Stomach (tissue), 9 donors: ENCODE data around the gene HDAC2. TPM values are rescaled to one million over a fixed set of nuclear protein-coding genes. Genes with fewer than 3 reads are reported as not detected.

Experiments
- DNase-seq, 2 donors: peaks; one replicate each; pipeline versions ENCODE4 v3.0.0 to v3.0.0-alpha.2; 2013 to 2019
- H3K27ac ChIP-seq, 5 donors: fragments of 200-600 bp in 4 of 5; sonication (generic) in 4 of 5; one replicate each; pipeline ENCODE4 v1.5.1; 2013 to 2019; ENCODE audit warnings: mild to moderate bottlenecking in 1 of 5, moderate library complexity in 1 of 5
- H3K27me3 ChIP-seq, 3 donors: fragments of 200-600 bp; sonication (generic); one replicate each; pipeline ENCODE4 v1.5.1; 2017 to 2019; ENCODE audit warnings: mixed run types in 1 of 3
- H3K36me3 ChIP-seq, 4 donors: fragments of 200-600 bp; sonication (generic); 1 replicate in 3 of 4; 2 replicates in 1 of 4; pipeline ENCODE4 v1.5.1; 2016 to 2019
- H3K4me1 ChIP-seq, 4 donors: fragments of 200-600 bp; sonication (generic); one replicate each; pipeline ENCODE4 v1.5.1; 2016 to 2019
- H3K4me3 ChIP-seq, 4 donors: fragments of 200-600 bp; sonication (generic) in 3 of 4; one replicate each; pipeline ENCODE4 v1.5.1; 2016 to 2019; ENCODE audit warnings: mild to moderate bottlenecking in 1 of 4
- H3K9me3 ChIP-seq, 4 donors: fragments of 200-600 bp; sonication (generic); one replicate each; pipeline ENCODE4 v1.5.1; 2016 to 2019
- CTCF ChIP-seq, 7 experiments: fragments of 450-650 bp in 4 of 7; fragments of 200-600 bp in 3 of 7; sonication (generic) in 3 of 7; IDR thresholded peaks; one replicate each; pipeline ENCODE4 v1.5.1; 2016 to 2019; ENCODE audit warnings: antibody characterized with exemption in 7 of 7, control low read depth in 2 of 7, mild to moderate bottlenecking in 1 of 7
- EP300 ChIP-seq: sonication (generic); formaldehyde crosslinking; IDR thresholded peaks from one replicate; pipeline ENCODE4 v1.6.1; 2017; ENCODE audit warnings: antibody characterized with exemption
- POLR2A ChIP-seq, 4 donors: fragments of 450-650 bp; IDR thresholded peaks; one replicate each; pipeline ENCODE4 v1.6.1; 2016; ENCODE audit warnings: antibody characterized with exemption in 4 of 4, control low read depth in 2 of 4, mild to moderate bottlenecking in 1 of 4, moderate library complexity in 1 of 4
- POLR2AphosphoS5 ChIP-seq, 3 donors: sonication (generic); formaldehyde crosslinking; IDR thresholded peaks; one replicate each; pipeline ENCODE4 v1.6.1; 2016; ENCODE audit warnings: antibody characterized with exemption in 3 of 3
- WGBS, 5 donors: extraction: QIAGEN DNeasy Blood & Tissue Kit in 3 of 5; methylation state at CpG; one replicate each; pipeline versions ENCODE4 v1.1.5 to v1.1.7; 2013 to 2018; 5-methylcytosine and 5-hydroxymethylcytosine counted together
- intact Hi-C: fragments of 100-400 bp; cut with DNase I; formaldehyde crosslinking; loops from one replicate; pipeline ENCODE4 v1.15.1; 2023; ENCODE audit warnings: low total_unique reads
- polyA plus RNA-seq, 3 donors: library from polyadenylated mRNA; stranded (reverse); fragments of 200-250 nt; gene quantifications; one replicate each; pipeline ENCODE4 v1.2.3, GENCODE V29; 2013
- total RNA-seq, 5 donors: library from RNA; depleted of rRNA; stranded (reverse); fragments of >200 nt; gene quantifications; one replicate each; pipeline versions ENCODE4 v1.1.0 to v1.2.3, GENCODE V29; 2014 to 2016
- donor health status: healthy with polysubstance abuse.
- donor health status: Bipolar disorder and iron deficiency.
- donor health status: healthy.

The HDAC2 gene
- total and polyA plus RNA-seq, 8 donors = 11.0 to 106 (median 57.4) TPM

GRCh38 chr6:114001354-114001753 lies 30.4 kb upstream of the HDAC2 start:
- intact Hi-C loops = no loop called here

GRCh38 chr6:114000069-114000468 lies 29.1 kb upstream of the HDAC2 start:
- no peak overlapping the region for H3K27ac ChIP-seq
- H3K9me3 ChIP-seq = no peaks in the 10 kb centered on the region
- no peaks in the 10 kb centered on the region for H3K27me3 ChIP-seq
- intact Hi-C loops = no loop called here
- peaks cover 0 to 17% (median 3%) of the 10 kb centered on the region in 4 donors for H3K4me1 ChIP-seq
- H3K36me3 ChIP-seq = no peaks in the 10 kb centered on the region
- TF ChIP-seq CTCF (IDR thresholded peaks at IDR 0.05) (no peak), EP300 (no peak), POLR2A (IDR thresholded peaks at IDR 0.05) (no peak), POLR2AphosphoS5 (IDR thresholded peaks at IDR 0.05) (no peak)
- no peak for DNase-seq
- H3K4me3 ChIP-seq = no peak overlapping the region
- 67 to 84% (median 72%) methylated on average over 2 of the region's 2 CpGs for WGBS, 5 donors

More at GRCh38 chr6:114001354-114001753, 30.4 kb upstream of the HDAC2 start:
- no peaks in the 10 kb centered on the region for H3K27me3 ChIP-seq
- no peak overlapping the region for H3K27ac ChIP-seq
- no peaks in the 10 kb centered on the region for H3K9me3 ChIP-seq
- no peak for DNase-seq
- TF ChIP-seq EP300 (no peak), POLR2A (IDR thresholded peaks at IDR 0.05) (no peak), CTCF (IDR thresholded peaks at IDR 0.05) (no peak), POLR2AphosphoS5 (IDR thresholded peaks at IDR 0.05) (no peak)
- H3K4me1 ChIP-seq = peaks cover 0 to 9% (median 0%) of the 10 kb centered on the region in 4 donors
- H3K4me3 ChIP-seq = no peak overlapping the region
- H3K36me3 ChIP-seq = no peaks in the 10 kb centered on the region

- Histone ChIP-seq H3K4me3 (no peak overlapping the region), H3K27me3 (no peaks in the 10 kb centered on the region), H3K4me1 (peaks cover 0 to 23% (median 4%) of the 10 kb centered on the region in 4 donors), H3K27ac (no peak overlapping the region), H3K9me3 (no peaks in the 10 kb centered on the region), H3K36me3 (no peaks in the 10 kb centered on the region)
- WGBS, 5 donors = 81 to 95% (median 85%) methylated on average over 2 of the region's 2 CpGs
- no peak for DNase-seq
- intact Hi-C loops = no loop called here
- TF ChIP-seq POLR2AphosphoS5 (IDR thresholded peaks at IDR 0.05) (no peak), POLR2A (IDR thresholded peaks at IDR 0.05) (no peak), EP300 (no peak), CTCF (IDR thresholded peaks at IDR 0.05) (no peak)
Measured at GRCh38 chr6:113999284-113999683, 28.3 kb upstream of the HDAC2 start.

- DNase-seq = no peak
- intact Hi-C loops = no loop called here
- peaks cover 0 to 23% (median 4%) of the 10 kb centered on the region in 4 donors for H3K4me1 ChIP-seq
- no peak overlapping the region for H3K4me3 ChIP-seq
- TF ChIP-seq EP300 (no peak), CTCF (IDR thresholded peaks at IDR 0.05) (no peak), POLR2A (IDR thresholded peaks at IDR 0.05) (no peak), POLR2AphosphoS5 (IDR thresholded peaks at IDR 0.05) (no peak)
- H3K27me3 ChIP-seq = no peaks in the 10 kb centered on the region
- no peak overlapping the region for H3K27ac ChIP-seq
- no peaks in the 10 kb centered on the region for H3K9me3 ChIP-seq
- H3K36me3 ChIP-seq = no peaks in the 10 kb centered on the region
Measured at GRCh38 chr6:113998811-113999210, 27.9 kb upstream of the HDAC2 start.
